ENCODE data around the gene ANO6.

ANO6 gene

GRCh38 chr12:45421736-45422135 lies 205.8 kb downstream of the ANO6 start:
- no peak for DNase-seq (ENCODE audit: low spot score in 2 of 2)
- Histone ChIP-seq H3K9me3 (no peaks in the 10 kb centered on the region), H3K4me3 (no peak overlapping the region), H3K27me3 (ENCODE audit: low read depth) (no peaks in the 10 kb centered on the region), H3K36me3 (replicated peaks) (peaks cover 18% of the 10 kb centered on the region), H3K4me1 (no peaks in the 10 kb centered on the region)
- in situ Hi-C loops (cut with MboI; ENCODE audit: low sequenced_read_pairs), result no loop called here

DNA sequence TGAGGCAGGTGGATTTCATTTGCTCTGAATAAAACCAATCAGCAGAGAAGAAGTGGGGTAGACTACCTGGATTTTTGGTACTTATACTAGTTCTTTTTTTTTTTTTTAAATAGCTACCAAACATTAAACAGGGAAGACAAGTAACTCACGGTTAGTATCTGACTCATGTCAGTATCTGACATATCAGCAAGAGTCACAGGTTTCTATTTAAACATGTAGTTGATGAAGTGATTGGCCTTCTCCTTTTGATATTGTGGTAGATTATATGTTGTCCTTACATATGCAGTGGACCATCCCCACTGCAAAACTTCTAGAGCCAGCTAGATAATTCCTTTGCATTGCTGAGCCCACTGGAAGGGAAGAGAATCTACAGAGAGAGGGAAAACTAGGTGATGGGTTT lies 208.0 kb downstream of the ANO6 start:
- DNase-seq (ENCODE audit: low spot score in 2 of 2), result no peak
- Histone ChIP-seq H3K27me3 (ENCODE audit: low read depth) (no peaks in the 10 kb centered on the region), H3K36me3 (replicated peaks) (peaks cover 14% of the 10 kb centered on the region), H3K4me1 (no peaks in the 10 kb centered on the region), H3K4me3 (no peak overlapping the region), H3K9me3 (no peaks in the 10 kb centered on the region)
- in situ Hi-C loops (cut with MboI; ENCODE audit: low sequenced_read_pairs), result no loop called here

GRCh38 chr12:45425426-45425825 lies 209.5 kb downstream of the ANO6 start:
- in situ Hi-C loops (cut with MboI; ENCODE audit: low sequenced_read_pairs), result no loop called here
- peaks cover 12% of the 10 kb centered on the region for H3K36me3 ChIP-seq (replicated peaks)

DNA sequence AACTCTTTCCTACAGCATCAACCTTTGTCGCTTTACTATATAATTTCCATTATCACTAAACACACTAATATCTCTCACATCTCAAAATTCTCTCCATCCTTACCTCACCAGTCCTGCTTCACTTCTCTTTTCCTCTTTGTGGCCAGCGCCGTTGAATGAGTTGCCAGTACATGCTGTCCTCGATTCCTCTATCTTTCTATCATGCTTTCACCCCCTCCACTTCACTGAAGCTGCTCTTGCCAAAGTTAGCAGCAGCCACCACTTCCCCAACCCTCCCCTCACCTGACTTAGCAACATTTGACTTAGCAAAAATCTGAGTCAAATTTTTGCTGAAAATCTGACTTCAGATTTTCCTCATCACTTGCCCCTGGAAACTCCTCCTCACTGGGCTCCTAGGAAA lies 210.4 kb downstream of the ANO6 start:
- no peak overlapping the region for H3K4me3 ChIP-seq
- no peaks in the 10 kb centered on the region for H3K4me1 ChIP-seq
- no peaks in the 10 kb centered on the region for H3K9me3 ChIP-seq
- no peaks in the 10 kb centered on the region for H3K27me3 ChIP-seq (ENCODE audit: low read depth)
- no peak for DNase-seq (ENCODE audit: low spot score in 2 of 2)
- in situ Hi-C loops (cut with MboI; ENCODE audit: low sequenced_read_pairs), result no loop called here
- peaks cover 12% of the 10 kb centered on the region for H3K36me3 ChIP-seq (replicated peaks)

More at GRCh38 chr12:45425426-45425825, 209.5 kb downstream of the ANO6 start:
- Histone ChIP-seq H3K4me3 (no peak overlapping the region), H3K4me1 (no peaks in the 10 kb centered on the region), H3K27me3 (ENCODE audit: low read depth) (no peaks in the 10 kb centered on the region), H3K9me3 (no peaks in the 10 kb centered on the region)
- DNase-seq (ENCODE audit: low spot score in 2 of 2), result no peak

DNA sequence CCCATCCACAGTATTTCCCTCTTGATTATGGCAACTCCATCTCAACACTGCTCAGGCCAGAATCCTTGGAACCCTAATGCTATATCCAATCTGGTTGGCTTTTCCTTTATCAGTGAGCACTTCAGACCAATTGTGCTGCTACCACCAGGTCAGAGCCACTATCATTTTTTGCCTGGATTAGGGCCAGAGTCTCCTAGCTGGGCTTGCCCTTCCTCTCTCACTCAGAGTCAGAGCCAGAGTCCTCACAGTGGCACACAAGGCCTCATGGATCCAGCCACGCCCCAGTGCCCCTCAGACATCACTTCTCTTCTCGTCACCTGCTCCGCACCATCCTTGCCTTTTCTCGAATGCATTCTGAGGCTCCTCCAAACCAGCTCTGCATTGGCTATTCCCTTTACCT lies 211.1 kb downstream of the ANO6 start:
- DNase-seq (ENCODE audit: low spot score in 2 of 2), result no peak
- Histone ChIP-seq H3K4me3 (no peak overlapping the region), H3K27me3 (ENCODE audit: low read depth) (no peaks in the 10 kb centered on the region), H3K36me3 (replicated peaks) (peaks cover 7% of the 10 kb centered on the region; the same call in 1 of the 2 replicates), H3K9me3 (no peaks in the 10 kb centered on the region), H3K4me1 (no peaks in the 10 kb centered on the region)
- in situ Hi-C loops (cut with MboI; ENCODE audit: low sequenced_read_pairs), result no loop called here

DNA sequence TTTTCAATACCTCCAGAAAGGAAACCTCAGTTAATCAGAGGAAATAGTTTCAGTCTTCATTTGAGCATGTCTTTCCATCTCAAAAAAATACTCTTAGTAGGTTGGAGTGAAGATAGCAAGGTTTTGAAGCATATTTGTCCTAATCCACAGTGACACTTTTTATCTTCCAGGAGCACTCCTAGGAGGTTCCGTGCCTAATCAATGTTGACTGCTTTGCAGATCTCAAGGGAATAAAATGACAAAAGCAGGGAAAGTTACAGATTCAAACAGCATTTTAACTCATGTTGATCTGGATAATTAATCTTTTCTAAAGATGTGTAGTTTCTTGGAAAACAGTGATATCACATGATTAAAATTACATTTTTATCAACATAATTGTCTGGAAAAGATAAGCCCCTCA lies 213.9 kb downstream of the ANO6 start:
- Histone ChIP-seq H3K36me3 (replicated peaks) (no peaks in the 10 kb centered on the region; the same call in 1 of the 2 replicates), H3K4me1 (no peaks in the 10 kb centered on the region), H3K9me3 (no peaks in the 10 kb centered on the region), H3K4me3 (no peak overlapping the region), H3K27me3 (ENCODE audit: low read depth) (no peaks in the 10 kb centered on the region)
- in situ Hi-C loops (cut with MboI; ENCODE audit: low sequenced_read_pairs), result no loop called here
- DNase-seq (ENCODE audit: low spot score in 2 of 2), result no peak

DNA sequence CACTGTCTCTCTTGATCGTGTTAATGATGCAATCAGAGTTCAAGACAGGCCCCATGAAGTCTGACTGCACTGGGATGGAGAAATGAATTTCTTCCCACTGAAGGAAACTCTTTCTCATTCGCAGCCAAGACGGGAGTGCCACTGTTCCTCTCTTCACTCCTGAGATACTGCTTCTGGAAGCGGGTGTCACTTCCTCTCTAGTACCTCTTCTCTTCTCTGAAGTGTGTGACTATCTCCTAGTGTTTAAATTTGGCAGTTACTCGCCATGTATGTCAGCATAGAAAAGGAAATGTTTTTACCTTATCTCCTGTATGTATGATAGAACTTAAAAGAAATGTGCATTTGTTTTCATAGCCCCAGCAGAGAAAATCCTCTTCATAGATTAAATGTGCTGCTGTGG lies 215.2 kb downstream of the ANO6 start:
- no peaks in the 10 kb centered on the region for H3K27me3 ChIP-seq (ENCODE audit: low read depth)
- H3K4me1 ChIP-seq, result peaks cover 3% of the 10 kb centered on the region
- H3K9me3 ChIP-seq, result no peaks in the 10 kb centered on the region
- H3K36me3 ChIP-seq (replicated peaks), result no peaks in the 10 kb centered on the region; the same call in 1 of the 2 replicates
- in situ Hi-C loops (cut with MboI; ENCODE audit: low sequenced_read_pairs), result no loop called here
- no peak for DNase-seq (ENCODE audit: low spot score in 2 of 2)
- H3K4me3 ChIP-seq, result no peak overlapping the region

- H3K36me3 ChIP-seq (replicated peaks), result no peaks in the 10 kb centered on the region; the same call in 1 of the 2 replicates
- no peak overlapping the region for H3K4me3 ChIP-seq
- no peaks in the 10 kb centered on the region for H3K27me3 ChIP-seq (ENCODE audit: low read depth)
- DNase-seq (ENCODE audit: low spot score in 2 of 2), result no peak
- peaks cover 5% of the 10 kb centered on the region for H3K4me1 ChIP-seq
- no peaks in the 10 kb centered on the region for H3K9me3 ChIP-seq
- in situ Hi-C loops (cut with MboI; ENCODE audit: low sequenced_read_pairs), result no loop called here
These were observed 216.8 kb downstream of the ANO6 start for GRCh38 chr12:45432710-45433109.

DNA sequence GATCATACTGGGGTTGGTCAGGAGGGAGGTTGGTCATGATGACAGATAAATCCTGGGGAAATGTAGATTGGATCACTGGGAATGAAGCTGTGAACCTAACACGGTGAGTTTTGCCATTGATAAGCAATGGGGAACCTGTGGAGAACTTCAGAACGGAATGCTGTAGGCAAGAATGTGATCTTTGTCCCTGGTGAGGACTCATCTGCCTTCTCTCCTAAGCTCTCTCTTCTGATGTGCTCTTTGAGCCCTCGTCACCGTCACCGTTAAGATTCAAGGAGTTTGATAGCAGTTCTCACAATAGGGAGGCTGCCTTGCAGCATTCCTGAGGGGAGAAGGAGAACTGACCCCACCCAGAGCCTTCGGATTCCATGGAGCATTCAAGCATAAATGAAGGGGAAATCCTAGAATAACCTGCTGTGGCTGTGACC lies 217.6 kb downstream of the ANO6 start:
- Histone ChIP-seq H3K4me1 (peaks cover 5% of the 10 kb centered on the region), H3K36me3 (replicated peaks) (no peaks in the 10 kb centered on the region; the same call in 1 of the 2 replicates), H3K27me3 (ENCODE audit: low read depth) (no peaks in the 10 kb centered on the region), H3K9me3 (no peaks in the 10 kb centered on the region), H3K4me3 (no peak overlapping the region)
- in situ Hi-C loops (cut with MboI; ENCODE audit: low sequenced_read_pairs), result no loop called here
- DNase-seq (ENCODE audit: low spot score in 2 of 2), result no peak

GRCh38 chr12:45434094-45434493 lies 218.2 kb downstream of the ANO6 start:
- H3K4me1 ChIP-seq, result peaks cover 5% of the 10 kb centered on the region
- H3K27me3 ChIP-seq (ENCODE audit: low read depth), result no peaks in the 10 kb centered on the region
- in situ Hi-C loops (cut with MboI; ENCODE audit: low sequenced_read_pairs), result no loop called here
- H3K36me3 ChIP-seq (replicated peaks), result no peaks in the 10 kb centered on the region; the same call in 1 of the 2 replicates
- no peak for DNase-seq (ENCODE audit: low spot score in 2 of 2)
- H3K4me3 ChIP-seq, result no peak overlapping the region
- no peaks in the 10 kb centered on the region for H3K9me3 ChIP-seq

DNA sequence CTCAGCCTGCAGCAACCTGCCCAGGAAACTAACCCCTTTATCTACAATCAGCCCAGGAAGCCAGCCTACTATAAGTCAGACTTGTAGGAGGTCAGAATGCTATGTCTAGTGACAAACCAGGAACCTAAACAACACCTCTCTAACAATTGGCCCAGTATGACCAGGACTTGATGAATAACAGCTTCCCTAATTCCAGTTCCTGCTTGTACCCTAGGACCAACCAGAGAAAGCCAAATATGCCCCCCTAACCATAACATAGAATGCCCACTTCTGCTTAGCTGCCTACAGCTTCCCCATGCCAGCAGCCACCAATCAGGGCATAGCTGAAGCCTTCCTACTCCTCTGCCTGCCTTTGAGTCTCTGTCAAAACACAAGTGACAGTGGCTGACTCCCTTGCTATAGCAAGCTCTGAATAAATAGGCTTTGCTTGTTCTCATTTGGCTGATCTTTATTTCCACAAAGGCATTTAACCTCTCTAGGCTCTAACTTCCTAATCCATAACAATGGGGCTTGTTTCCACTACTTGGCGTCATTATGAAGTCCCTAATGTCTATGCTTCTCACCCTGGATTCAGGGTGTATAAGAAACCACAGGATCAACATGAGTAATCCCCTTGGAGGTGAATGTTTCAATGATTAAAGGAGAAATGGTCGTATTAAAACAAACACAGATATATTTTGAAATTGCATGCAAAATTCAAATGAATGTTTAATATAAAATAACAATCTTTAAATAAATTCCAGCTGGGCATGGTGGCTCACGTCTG lies 220.2 kb downstream of the ANO6 start:
- Histone ChIP-seq H3K36me3 (replicated peaks) (no peaks in the 10 kb centered on the region), H3K4me3 (no peak overlapping the region), H3K9me3 (no peaks in the 10 kb centered on the region), H3K4me1 (peaks cover 5% of the 10 kb centered on the region), H3K27me3 (ENCODE audit: low read depth) (no peaks in the 10 kb centered on the region)
- DNase-seq (ENCODE audit: low spot score in 2 of 2), result peak; percentile 37 to 74
- in situ Hi-C loops (cut with MboI; ENCODE audit: low sequenced_read_pairs), result no loop called here

- no peaks in the 10 kb centered on the region for H3K9me3 ChIP-seq
- H3K4me3 ChIP-seq, result no peak overlapping the region
- H3K27me3 ChIP-seq (ENCODE audit: low read depth), result no peaks in the 10 kb centered on the region
- no peaks in the 10 kb centered on the region for H3K36me3 ChIP-seq (replicated peaks)
- no peak for DNase-seq (ENCODE audit: low spot score in 2 of 2)
- peaks cover 5% of the 10 kb centered on the region for H3K4me1 ChIP-seq
- in situ Hi-C loops (cut with MboI; ENCODE audit: low sequenced_read_pairs), result no loop called here
These were observed 223.1 kb downstream of the ANO6 start for GRCh38 chr12:45439039-45439438.

GRCh38 chr12:45446013-45446412 lies 230.1 kb downstream of the ANO6 start:
- Histone ChIP-seq H3K4me3 (no peak overlapping the region), H3K27me3 (ENCODE audit: low read depth) (no peaks in the 10 kb centered on the region), H3K36me3 (replicated peaks) (no peaks in the 10 kb centered on the region), H3K9me3 (no peaks in the 10 kb centered on the region), H3K4me1 (no peaks in the 10 kb centered on the region)
- in situ Hi-C loops (cut with MboI; ENCODE audit: low sequenced_read_pairs), result no loop called here
- no peak for DNase-seq (ENCODE audit: low spot score in 2 of 2)

DNA sequence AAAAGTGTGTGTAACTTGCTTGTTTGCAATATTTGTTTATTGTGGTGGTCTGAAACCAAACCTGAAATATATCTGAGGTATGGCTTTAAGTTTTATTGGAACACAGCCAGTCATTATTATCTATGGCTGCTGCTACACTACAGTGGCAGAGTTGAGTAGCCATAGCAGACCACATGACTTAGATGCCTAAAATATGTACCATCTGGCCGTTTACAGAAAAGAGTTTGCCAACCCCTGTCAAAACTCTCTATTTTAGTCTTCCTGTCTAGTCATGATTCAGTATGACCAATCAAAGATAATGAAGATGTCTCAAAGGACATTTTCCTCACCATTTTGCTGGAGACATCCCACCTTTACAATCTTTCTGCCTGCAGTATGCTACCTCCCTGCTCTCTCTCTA lies 242.3 kb downstream of the ANO6 start:
- Histone ChIP-seq H3K9me3 (no peaks in the 10 kb centered on the region), H3K27me3 (ENCODE audit: low read depth) (no peaks in the 10 kb centered on the region), H3K4me1 (no peaks in the 10 kb centered on the region), H3K36me3 (replicated peaks) (no peaks in the 10 kb centered on the region), H3K4me3 (no peak overlapping the region)
- in situ Hi-C loops (cut with MboI; ENCODE audit: low sequenced_read_pairs), result no loop called here
- no peak for DNase-seq (ENCODE audit: low spot score in 2 of 2)

Measured in HAP-1 (cell line).